ENCODE results near the gene LRRC37B.
"Not testable (repeated sequence)": the region's sequence is repeated elsewhere in the genome, so short reads cannot be mapped to it uniquely, and the experiment has no call there.

GRCh38 chr17:32057460-32058105 is 50.4 kb downstream of the LRRC37B start:
- not testable (repeated sequence) for TF ChIP-seq CTCF, POLR2A (IDR thresholded peaks at IDR 0.05)

Measured in gastroesophageal sphincter (tissue), 3 donors.